ENCODE results near the gene ICAM5. TPM values are rescaled to one million over a fixed set of nuclear protein-coding genes. Genes with fewer than 3 reads are reported as not detected.

The ICAM5 gene
- total and polyA plus RNA-seq, 10 of the 15 experiments (the other 5 are each of a cell fraction or from before 2014, with no cell fraction given), result 0.14 to 4.6 (median 0.94) TPM; not detected in 2

- TF ChIP-seq ZNF384 (IDR thresholded peaks at IDR 0.05; ENCODE audit: borderline replicate concordance, low read depth, low read length), result no peak
- TF ChIP-seq SIN3A (IDR thresholded peaks at IDR 0.05; ENCODE audit: low read depth, low read length), result no peak; the same call in 1 of the 2 replicates
- TF ChIP-seq TAF1 (IDR thresholded peaks at IDR 0.05; ENCODE audit: borderline replicate concordance, low read depth, low read length), result peak; percentile 16; the same call in 1 of the 2 replicates
- TF ChIP-seq LARP7 (IDR thresholded peaks at IDR 0.05), result no peak
- TF ChIP-seq ATF3 (IDR thresholded peaks at IDR 0.05; ENCODE audit: borderline replicate concordance, extremely low read depth, low read depth, low read length), result no peak
- 0 out of 2 replicates have a peak, but pooled peaks have one; percentile 12 for TF ChIP-seq CEBPZ (IDR thresholded peaks at IDR 0.05; ENCODE audit: low read depth, low read length)
- no peak for TF ChIP-seq RBBP5 (conservative IDR thresholded peaks at IDR 0.05)
- 0 out of 2 replicates have a peak, but pooled peaks have one; percentile 59 for TF ChIP-seq BACH1 (IDR thresholded peaks at IDR 0.05; ENCODE audit: borderline replicate concordance)
- no peak for TF ChIP-seq PBX3 (IDR thresholded peaks at IDR 0.05; ENCODE audit: insufficient replicate concordance, low read depth, low read length)
- peak; percentile 55; the same call in 1 of the 3 replicates for TF ChIP-seq POU2F2 (IDR thresholded peaks at IDR 0.05; ENCODE audit: borderline replicate concordance, low read depth, low read length)
- TF ChIP-seq CREB1 (IDR thresholded peaks at IDR 0.05; ENCODE audit: low read depth), result 0 out of 2 replicates have a peak, but pooled peaks have one; percentile 16
- TF ChIP-seq YY1 (IDR thresholded peaks at IDR 0.05; ENCODE audit: low read depth, low read length), result peak; percentile 89
- TF ChIP-seq MEF2B (IDR thresholded peaks at IDR 0.05; ENCODE audit: partially characterized antibody, poor library complexity, severe bottlenecking), result peak; percentile 22
- no peak for TF ChIP-seq IRF5 (IDR thresholded peaks at IDR 0.05; ENCODE audit: borderline replicate concordance)
- TF ChIP-seq MYC (IDR thresholded peaks at IDR 0.05; ENCODE audit: insufficient read depth, insufficient read length, insufficient replicate concordance, low read length, severe bottlenecking), result peak; percentile 31
- no peak for TF ChIP-seq SREBF1 (IDR thresholded peaks at IDR 0.05; ENCODE audit: low read length)
- peak; percentile 94 to 99 (median 97); a peak in 5 of 6 replicates for TF ChIP-seq CTCF (IDR thresholded peaks at IDR 0.05 in 2 of 3, conservative IDR thresholded peaks at IDR 0.05 in 1 of 3; ENCODE audit: control insufficient read depth in 2 of 3, extremely low read depth in 1 of 3, insufficient read depth in 1 of 3, low read depth in 3 of 3, low read length in 3 of 3)
- no peak; the same call in 1 of the 2 replicates for TF ChIP-seq TBL1XR1 (IDR thresholded peaks at IDR 0.05; ENCODE audit: low read depth, low read length)
- no peak; the same call in 1 of the 2 replicates for TF ChIP-seq POLR2AphosphoS5 (IDR thresholded peaks at IDR 0.05; ENCODE audit: low read length)
- no peak for TF ChIP-seq SP1 (IDR thresholded peaks at IDR 0.05; ENCODE audit: low read depth, low read length)
- 0 out of 2 replicates have a peak, but pooled peaks have one; percentile 57 for TF ChIP-seq ZNF207 (IDR thresholded peaks at IDR 0.05; ENCODE audit: borderline replicate concordance)
Measured at GRCh38 chr19:10269333-10270179, 20.2 kb upstream of the ICAM5 start (continued).

All from GM12878 (cell line).